NCI-H1694 (cell line): ENCODE measurements around the gene TLCD3A.
"Not testable (repeated sequence)": the region's sequence is repeated elsewhere in the genome, so short reads cannot be mapped to it uniquely, and the experiment has no call there.

Source experiments
- DNase-seq: peaks from one replicate; lab custom pipeline; 2025; lab: John Stamatoyannopoulos, UW

Gene TLCD3A

DNA sequence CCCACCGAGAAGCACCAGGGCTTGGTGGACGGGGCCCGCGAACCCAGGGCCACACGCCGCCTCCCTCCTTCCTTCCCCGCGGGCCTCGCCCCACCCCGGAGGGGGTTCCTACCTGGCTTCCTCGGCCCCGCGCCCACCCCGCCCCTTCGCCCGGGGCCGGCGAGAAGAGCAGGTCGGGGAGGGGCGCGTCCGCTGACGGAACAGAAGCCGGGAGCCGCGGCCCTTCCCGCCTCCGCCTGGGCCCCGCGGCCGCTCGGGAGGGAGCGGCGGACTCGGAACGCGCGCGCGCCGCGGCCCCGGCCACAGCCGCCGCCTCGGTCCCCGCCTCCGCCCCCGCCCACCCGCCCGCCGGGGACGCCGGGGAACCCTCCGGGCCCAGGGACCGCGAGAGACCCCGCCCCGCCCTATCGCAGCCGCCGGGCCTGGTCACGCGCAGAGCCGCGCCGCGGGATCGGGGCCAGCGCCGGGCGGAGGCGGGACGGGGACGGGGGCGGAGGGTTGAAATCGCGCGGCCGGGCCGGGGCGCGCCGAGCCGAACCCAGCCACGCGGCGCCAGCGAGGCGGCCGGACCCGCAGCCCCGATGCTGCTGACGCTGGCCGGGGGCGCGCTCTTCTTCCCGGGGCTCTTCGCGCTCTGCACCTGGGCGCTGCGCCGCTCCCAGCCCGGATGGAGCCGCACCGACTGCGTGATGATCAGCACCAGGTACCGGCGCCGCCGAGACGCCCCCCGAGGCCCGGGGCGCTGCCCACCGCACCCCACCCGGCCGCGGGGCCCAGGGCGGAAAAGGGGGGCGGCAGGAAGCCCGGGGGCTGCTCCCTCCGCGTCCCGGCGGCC, at the start of gene TLCD3A:
Gene TLCD3A, plus strand, starts transcription at position 530 of the 835 bp plus-strand sequence. Its CDS starts 52 bp downstream, at position 582.
- DNase-seq, result no peak

DNA sequence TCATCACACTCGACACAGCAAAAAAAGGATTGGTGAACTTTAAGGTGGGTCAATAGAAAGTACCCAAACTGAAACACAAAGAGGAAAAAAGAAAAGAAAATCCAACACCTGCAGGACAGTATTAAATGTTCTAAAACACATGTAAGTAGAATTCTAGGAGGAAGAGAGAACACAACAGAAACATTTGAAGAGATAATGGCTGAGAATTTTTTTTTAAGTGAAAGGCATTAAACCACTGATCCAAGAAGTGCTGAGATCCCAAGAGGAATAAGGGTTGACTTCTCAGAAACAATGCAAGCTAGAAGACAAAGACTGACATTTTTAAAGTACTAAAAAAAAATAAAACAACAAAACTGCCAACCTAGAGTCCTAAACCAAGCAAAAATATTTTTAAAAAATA, 49.4 kb upstream of the TLCD3A start:
- no peak for DNase-seq

DNA sequence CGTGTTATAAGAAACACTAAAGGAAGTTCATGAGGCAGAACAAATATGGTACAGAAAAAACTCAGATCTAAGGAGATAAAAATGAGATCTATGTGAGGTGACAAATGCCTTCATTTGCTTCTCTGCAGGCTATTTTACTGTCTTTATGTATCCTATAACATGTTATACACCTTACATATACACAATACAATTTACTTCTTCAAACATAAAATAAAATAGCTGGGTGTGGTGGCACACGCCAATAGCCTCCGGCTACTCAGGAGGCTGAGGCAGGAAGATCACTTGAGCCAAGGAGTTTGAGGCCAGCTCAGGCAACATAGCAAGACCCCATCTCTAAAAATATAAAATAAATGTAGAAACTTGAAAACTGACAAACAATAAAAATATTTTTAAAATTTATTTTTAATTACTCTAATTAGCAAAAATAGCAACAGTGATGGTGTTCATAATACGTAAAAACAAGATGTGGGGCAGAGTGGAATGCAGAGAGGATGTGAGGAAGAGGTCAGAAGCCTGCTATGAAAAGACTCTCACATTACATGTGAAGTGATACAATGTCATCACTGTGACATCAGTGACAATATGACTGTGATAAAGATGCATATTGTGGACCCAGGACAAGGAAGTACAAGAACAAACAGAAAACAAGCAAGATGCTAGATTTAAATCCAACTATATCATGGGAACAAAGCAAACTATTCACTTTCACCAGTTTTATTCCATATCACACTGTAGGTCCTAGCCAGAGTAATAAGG, 48.7 kb upstream of the TLCD3A start:
- no peak for DNase-seq

DNA sequence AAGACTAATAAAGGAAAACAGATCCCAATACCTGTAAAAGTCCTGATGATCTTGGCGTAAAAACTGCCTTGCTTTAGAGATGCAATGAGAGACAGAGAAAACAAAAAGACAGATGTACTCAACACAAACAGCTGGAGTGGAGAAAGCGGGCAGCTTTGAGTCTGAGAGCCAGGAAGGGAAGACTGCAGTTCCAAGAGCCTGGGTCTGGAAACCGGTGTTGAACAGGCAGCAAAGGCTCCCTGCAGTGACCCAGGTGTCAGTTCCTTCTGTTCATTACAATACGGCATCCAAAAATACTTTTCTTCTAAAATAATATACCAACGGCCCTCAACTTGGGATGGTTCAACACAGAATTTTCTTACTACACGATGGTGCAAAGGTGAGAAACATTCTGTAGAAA, 47.4 kb upstream of the TLCD3A start:
- DNase-seq, result no peak

DNA sequence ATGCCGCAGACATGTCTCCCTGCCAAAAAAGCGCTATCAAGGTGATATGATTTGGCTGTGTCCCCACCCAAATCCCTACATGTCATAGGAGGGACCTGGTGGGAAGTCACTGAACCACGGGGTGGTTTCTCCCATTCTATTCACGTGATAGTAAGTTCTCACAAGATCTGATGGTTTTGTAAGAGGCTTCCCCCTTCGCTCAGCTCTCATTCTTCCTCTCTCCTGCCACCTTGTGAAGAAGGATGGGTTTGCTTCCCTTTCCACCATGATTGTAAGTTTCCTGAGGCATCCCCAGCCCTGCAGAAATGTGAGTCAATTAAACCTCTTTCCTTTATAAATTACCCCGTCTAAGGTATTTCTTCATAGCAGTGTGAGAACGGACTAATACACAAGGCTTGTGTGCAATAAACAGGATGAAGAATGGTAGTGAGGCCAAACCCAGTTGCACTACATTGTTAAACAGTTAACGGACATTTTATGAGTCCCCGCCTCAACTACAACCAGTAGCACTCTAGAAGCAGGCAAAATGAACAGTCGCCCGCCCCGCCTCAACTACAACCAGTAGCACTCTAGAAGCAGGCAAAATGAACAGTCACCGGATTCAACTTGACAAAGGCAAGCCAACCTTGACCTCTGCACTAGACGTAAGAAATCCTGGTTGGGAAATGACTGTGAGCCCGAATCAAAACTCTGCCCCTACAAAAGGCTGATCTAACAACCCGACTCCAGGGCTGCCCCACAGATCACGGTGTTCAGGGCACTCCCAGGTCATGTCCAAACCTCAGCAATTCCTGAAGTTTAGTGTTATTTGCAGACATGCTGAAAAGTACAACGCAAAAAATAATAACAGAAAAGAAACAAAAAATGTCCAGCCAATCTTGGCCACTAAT, 44.1 kb upstream of the TLCD3A start:
- DNase-seq, result peak; percentile 3

DNA sequence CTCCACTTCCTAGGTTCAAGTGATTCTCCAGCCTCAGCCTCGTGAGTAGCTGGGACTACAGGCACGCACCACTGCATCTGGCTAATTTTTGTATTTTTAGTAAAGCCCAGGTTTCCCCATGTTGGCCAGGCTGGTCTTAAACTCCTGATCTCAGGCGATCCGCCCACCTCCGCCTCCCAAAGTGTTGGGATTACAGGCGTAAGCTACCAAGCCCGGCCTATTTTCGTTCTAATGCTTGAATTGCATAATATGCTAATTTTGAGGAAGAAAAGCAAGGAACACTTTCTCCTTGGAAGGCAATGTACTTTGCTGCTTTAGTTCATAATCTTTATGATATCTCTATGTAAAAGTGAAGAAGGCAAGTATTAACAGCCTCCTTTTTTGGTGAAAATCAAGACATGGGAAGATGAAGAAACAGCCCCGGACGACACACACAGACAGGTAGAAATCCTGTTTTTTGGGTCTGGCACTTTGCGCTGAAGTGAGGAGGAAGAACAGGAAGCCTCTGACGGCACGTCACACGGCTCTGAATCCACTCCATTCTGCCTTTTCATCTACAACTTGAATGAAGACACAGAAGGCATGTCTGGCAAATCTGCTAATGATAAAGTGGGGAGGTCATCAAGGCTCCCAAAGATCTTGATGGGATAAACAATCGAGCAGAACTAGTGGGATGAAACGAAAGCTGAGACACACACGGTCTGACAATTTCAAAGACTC, 42.7 kb upstream of the TLCD3A start:
- DNase-seq, result no peak

DNA sequence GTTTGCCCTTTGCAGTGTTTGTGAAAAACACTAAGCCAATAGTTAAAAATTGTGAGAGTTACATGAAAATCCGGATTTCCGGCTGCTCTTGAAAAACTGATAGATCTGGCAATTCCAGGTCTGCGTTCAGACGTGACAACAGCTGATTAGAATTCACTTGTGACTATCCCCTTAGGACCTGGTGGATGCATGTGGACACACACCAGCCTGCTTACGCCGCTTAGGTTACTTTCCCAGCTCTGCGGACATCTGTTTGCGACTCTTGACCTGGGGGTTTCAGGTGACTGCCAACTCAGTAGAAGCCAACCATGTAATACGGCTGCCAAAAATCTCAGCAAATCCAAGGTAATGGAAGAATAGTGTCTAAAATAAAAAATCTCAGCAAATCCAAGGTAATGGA, 42.0 kb upstream of the TLCD3A start:
- no peak for DNase-seq

DNA sequence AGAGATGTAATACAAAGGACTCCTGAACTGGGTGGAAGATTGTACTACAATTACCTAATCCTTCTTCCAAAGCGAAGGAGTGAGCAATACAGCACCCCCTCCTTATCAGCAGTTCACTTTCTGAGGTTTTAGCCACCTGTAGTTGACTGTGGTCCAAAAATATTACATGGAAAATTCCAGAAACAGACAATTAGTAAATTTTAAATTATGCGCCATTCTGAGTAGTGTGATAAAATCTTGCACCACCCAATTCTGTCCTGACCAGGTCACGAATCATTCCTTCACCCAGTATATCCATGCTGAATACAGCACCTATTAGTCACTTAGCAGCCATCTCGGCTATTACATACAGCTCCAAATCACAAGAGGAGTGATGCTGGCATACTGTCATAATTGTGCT, 41.0 kb upstream of the TLCD3A start:
- no peak for DNase-seq

DNA sequence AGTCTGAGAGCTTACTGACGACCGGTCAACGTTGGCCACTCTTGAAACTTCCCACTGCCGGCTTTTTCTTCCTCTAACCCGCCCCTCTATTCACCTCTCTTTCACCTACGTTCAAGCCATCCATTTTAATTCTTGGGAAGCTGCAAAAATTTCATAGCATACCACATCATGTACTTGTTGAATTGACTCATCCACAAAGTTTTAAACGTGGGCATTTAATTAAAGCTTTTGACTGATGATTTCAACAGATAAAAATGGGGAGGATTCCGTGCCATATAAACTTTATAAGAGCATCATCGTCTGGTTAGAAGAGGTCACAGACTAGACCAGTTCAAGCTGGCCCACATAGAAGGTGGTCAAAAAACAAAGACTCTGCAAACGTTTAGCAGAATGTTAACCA, 40.3 kb upstream of the TLCD3A start:
- no peak for DNase-seq

DNA sequence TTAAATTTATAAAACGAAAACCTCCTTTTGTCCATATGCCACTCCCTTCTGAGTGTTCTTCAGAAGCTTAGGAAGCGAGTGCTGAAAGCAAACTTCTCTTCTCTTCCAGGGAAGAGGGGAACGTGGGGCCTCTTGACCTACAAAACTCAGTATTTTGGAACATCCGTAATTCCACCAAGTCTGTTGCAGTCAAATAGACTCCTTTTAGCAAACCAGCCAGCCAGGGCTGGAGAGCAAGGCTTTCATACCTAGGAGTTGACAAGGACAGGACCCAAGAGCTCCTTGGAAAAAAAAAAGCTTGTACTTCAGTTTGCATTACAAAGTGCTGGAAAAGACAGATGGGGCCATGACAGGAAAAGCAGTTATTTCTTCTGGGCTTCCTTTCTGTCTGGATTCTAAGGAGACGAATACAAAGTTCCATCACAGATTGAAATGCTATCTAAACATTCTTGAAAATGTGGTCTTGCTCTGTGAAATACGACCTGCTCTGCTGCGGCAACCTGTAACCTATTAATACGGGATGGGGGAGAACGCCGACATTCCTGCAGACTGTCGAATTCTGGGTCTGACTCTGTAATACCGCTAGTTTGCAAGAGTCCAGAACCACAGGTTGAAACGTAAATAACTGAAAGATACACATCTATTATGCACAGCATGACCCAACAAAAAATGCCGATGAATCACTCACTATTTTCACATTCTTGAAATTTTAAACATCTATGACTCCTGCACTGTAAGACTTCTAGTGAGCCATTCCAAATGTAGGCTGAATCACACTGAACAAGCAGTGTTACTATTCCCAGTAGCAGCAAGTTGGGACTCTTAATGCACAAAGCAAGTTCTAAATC, 38.4 kb upstream of the TLCD3A start:
- DNase-seq, result no peak

DNA sequence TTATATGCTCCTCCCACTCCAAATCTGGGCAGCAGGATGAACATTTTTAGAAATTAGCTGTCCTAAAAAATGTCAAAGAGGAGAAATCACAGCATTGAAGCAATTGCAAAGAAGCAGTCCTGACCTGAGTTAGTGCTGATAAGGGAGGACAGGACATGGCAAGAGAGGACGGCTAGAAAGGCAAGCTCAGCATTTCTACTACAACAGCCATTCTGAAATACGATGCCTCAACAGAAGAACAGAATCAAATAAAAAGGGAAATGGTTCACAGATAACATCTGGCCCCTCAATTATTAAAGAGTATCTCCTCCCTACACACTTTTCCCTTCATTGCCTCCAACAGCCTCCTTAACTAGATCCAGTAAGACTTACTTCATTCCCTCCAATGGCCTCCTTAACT, 36.0 kb upstream of the TLCD3A start:
- DNase-seq, result no peak

DNA sequence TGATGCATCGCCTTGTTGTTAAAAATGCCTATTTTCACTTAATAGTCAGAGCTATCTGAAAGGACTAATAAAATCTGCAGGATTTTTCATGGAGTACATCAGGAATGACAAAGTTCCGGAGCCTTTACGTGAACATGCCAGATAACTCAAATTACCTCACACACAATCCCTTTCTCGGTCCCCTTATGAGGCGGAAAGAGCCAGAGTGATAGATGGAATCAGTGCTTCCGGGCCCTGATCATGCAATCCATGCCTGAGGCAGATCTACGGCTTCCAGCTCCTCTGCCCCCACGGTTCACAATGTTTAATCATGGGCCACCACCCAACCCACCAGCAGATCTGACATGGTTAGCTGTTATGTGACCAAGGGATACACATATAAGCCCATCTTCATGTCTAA, 34.7 kb upstream of the TLCD3A start:
- DNase-seq, result no peak

DNA sequence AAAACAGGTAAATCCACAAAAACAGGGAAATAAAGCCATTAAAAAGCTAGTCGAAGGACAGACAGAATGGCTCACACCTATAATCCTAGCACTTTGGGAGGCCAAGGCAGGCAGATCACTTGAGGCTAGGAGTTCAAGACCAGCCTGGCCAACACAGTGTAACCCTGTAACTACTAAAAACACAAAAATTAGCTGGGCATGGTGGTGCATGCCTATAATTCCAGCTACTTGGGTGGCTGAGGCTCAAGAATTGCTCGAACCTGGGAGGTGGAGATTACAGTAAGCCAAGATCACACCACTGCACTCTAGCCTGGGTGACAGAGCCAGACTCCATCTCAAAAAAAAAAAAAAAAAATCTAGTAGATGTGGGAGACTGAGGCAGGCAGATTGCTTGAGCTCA, 34.3 kb upstream of the TLCD3A start:
- DNase-seq, result not testable (repeated sequence)

DNA sequence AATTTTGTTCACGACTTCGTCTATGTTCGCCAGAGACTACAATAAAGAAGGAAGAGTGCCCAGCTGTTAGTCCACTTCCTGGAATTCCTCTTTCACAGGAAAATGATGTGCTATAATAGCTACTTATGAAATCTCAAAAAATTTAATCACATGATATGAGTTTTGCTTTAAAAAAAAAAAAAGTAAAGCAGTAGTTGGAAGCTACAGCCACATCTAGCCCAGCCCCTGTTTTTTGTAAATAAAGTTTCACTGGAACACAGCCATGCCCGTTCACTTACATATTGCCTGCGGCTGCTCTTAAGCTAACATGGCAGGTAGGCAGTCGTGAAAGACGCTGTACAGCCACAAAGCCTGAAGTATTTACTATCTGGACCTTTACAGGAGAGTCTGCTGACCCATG, 33.1 kb upstream of the TLCD3A start:
- DNase-seq, result no peak

DNA sequence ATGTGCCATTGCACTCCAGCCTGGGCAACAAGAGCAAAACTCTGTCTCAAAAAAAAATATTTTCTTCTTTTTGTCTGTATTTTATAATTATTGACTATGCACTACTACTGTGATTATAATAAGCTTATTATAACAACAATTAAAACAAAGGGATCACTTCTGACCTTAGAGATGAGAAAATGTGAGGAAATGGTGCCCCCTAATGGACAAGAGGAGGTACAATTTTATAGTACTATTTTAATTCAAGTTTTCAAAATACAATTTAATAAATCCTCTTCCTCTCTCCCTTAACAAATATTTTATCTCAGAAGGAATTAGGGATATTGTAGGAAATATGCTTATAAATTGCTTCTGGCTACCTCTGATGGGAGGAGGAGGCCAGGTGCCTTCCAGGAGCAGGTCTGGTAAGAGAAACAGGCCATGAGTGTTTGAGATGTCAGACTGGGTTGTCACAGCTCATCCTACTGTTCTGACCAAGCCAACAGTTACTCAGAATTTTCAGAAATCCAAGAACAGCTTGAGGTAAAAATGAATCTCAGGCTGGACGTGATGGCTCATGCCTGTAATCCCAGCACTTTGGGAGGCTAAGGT, 31.8 kb upstream of the TLCD3A start:
- DNase-seq, result peak; percentile 20

DNA sequence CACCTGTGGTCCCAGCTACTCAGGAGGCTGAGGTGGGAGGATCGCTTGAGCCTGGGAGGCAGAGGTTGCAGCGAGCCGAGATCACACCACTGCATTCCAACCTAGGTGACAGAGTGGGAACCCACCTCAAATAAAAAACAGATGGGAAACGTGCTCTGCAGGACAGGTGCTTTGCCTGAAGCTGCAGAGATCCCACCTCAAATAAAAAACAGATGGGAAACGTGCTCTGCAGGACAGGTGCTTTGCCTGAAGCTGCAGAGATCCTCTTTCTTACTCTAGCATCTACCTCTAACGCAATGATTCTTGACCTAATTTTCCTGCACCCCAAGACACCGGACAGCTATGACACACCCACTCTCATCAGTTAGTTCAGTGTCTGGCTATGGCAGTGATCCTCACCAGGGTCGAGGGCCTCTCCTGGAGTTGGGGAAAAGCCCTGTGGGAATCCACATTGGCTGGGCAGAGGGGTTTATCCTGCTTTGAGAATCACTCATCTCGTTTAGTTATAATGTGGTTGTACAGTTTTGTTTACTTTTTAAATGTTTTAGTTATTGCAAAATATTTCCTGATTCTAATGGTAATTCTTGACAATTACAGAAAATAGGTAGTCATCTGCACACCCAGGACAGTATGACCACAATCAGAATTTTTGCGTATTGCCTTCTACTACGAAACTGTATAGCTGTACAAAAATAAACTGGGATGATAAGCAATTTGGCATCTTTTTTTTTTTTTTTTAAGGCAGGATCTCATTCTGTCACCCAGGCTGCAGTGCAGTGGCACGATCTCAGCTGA, 29.1 kb upstream of the TLCD3A start:
- no peak for DNase-seq

DNA sequence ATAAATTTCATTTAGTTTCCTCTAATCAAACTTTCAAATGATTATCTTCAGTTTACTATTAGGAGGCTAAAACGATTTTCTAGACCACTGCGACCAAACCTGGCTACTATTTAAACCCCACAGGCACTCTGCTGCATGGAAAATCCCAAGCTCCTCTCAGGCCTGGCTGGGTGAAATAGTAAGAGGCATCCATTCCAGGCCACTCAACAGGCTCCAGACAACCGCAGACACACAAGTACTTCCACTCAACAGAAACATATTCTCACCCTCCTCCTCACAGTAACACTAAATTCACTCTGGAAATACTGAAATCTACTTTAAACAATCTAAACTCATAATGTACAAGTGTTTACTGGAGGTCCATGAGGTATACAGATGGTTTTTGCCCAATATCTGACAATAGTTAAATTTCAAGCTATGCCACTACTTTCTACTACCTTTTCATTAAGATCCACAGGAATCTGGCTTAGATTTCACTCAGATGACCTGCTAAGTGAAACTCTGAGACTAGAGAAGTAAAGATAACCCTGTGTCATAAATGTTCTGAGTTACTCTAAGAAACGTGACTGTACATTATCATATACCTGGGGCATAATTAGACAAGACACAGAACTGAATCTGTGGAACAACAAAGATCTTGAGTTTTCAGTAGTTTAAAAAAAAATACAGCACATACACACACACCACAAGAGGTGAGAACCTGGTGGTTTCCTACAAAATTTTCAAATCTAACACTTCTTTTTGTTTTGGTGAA, 28.1 kb upstream of the TLCD3A start:
- DNase-seq, result no peak

DNA sequence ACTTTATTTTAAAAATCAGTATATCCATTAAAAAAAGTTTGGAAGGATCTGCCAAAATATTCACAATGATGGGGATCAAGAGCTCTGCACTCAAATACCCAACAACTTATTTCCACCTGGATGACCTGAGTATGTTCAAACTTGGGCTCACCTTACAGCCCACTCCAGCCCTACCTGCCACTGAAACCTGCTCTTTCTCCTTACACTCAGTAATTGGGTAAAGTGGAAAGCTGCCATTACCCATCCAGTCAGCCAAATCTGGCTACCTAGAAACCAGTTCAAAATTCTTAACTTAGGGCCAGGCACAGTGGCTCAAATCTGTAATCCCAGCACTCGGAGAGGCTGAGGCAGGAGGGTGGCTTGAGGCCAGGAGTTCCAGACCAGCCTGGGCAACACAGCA, 27.4 kb upstream of the TLCD3A start:
- no peak for DNase-seq

DNA sequence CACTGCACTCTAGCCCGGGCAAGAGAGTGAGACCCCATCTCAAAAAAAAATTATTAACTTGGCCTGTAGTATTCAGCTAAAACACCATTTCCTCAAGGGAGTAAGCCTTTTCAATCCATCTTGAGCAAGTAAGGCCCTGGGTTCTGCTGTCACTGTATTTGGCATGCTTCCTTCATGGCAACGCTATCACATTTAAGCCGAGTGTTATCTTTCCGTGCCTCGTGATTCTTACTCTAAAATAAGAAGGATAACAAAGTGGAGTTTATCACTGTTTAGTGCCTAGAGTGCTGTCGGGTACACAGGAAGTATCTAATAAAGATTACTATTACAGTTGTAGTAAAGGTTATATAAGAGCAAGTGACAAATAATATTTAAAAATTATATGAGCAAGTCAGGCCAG, 26.5 kb upstream of the TLCD3A start:
- no peak for DNase-seq
